HepG2 (cell line): Measurements from ENCODE around the gene ADARB2.

Experiments
- RELA ChIP-seq: sonication (generic); formaldehyde crosslinking; IDR thresholded peaks from 2 replicates; pipeline ENCODE4 v1.4.0; 2020; ENCODE audit warnings: missing genetic modification reagents
- ZMYM3 ChIP-seq: sonication (generic); formaldehyde crosslinking; IDR thresholded peaks from 2 replicates; pipeline ENCODE4 v1.5.1; 2020; ENCODE audit warnings: mild to moderate bottlenecking, missing genetic modification reagents

DNA sequence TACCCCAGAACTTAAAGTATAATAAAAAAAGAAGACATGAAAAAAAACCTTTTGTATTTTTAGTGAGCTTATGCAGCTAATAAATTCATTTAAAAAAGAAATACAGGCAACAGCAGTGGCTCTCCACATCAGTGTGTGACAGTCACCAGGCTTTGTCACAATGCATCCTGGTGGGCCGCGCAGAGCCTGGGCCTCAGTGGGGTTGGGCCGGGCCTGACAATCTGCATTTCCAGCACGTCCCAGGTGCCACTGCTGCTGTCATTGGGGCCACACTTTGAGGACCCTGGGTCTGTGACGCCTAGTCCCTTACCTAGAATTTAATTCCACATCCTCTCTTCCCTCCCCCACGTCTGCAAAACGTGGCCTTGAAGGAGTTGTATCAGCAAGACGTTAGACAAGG, 284.5 kb downstream of the ADARB2 start:
- no peak for TF ChIP-seq ZMYM3
- TF ChIP-seq RELA = no peak
